ENCODE data around the gene POM121. TPM values are rescaled to one million over a fixed set of nuclear protein-coding genes. Genes with fewer than 3 reads are reported as not detected.
"Not testable (repeated sequence)": the region's sequence is repeated elsewhere in the genome, so short reads cannot be mapped to it uniquely, and the experiment has no call there.

The POM121 gene
- total RNA-seq, 2 donors from 2014 or later, result 19.5 to 41.4 TPM

GRCh38 chr7:72942956-72943355, 18.1 kb downstream of the POM121 start:
- WGBS, result 97% methylated on average over 25 of the region's 25 CpGs
- H3K9me3 ChIP-seq; H3K4me3 ChIP-seq; H3K27ac ChIP-seq; H3K4me1 ChIP-seq (replicated peaks); DNase-seq (ENCODE audit: low spot score); H3K27me3 ChIP-seq (replicated peaks; ENCODE audit: insufficient read depth); intact Hi-C loops (cut with DNase I): not testable (repeated sequence)
- peaks cover 0 to 11% of the 10 kb centered on the region in 2 donors for H3K36me3 ChIP-seq

DNA sequence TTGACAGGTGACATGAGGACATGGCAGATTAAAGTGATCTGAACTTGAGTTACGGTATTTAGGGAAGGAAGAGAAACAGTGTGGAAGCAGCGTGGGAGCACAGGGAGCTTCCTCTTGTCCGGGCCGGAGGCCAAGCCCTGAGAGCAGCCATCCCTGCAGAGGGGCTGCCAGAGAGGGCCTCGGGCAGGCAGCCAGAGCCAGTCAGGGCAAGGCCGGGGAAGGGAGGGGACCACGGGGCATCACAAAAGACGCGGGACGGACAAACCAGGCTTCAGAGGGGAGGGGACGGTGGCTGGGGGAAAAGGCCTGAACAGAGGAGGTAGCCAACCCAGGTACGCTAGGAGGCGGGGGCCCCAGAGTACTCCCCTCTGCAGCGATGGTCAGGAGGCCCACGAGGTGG, 20.0 kb downstream of the POM121 start:
- H3K9me3 ChIP-seq; H3K4me1 ChIP-seq (replicated peaks); DNase-seq (ENCODE audit: low spot score); H3K4me3 ChIP-seq; H3K27me3 ChIP-seq (replicated peaks; ENCODE audit: insufficient read depth); intact Hi-C loops (cut with DNase I); H3K27ac ChIP-seq; H3K36me3 ChIP-seq: not testable (repeated sequence)
- 48% methylated on average over 11 of the region's 15 CpGs for WGBS

DNA sequence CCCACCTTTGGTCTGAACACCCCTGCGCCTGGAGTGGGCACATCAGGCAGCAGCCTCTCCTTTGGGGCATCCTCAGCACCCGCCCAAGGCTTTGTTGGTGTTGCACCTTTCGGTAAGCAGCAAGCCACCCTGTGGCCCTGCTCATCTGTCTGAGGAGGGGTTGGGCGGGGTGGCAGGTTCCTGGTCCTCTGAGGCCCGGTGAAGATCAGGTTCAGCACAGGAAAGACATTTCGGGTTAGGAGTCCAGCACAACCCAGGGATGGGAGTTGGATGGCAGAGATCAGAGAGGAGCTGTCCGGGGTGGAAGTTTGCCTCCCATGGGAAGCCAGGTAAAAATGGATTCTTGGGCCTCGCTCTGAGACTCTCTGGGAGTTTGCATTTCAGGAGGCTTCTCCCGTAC, 20.7 kb downstream of the POM121 start:
- H3K36me3 ChIP-seq; H3K27me3 ChIP-seq (replicated peaks; ENCODE audit: insufficient read depth); DNase-seq (ENCODE audit: low spot score); H3K9me3 ChIP-seq; H3K27ac ChIP-seq; H3K4me1 ChIP-seq (replicated peaks); intact Hi-C loops (cut with DNase I); H3K4me3 ChIP-seq: not testable (repeated sequence)
- WGBS, result 91% methylated on average over 9 of the region's 9 CpGs

DNA sequence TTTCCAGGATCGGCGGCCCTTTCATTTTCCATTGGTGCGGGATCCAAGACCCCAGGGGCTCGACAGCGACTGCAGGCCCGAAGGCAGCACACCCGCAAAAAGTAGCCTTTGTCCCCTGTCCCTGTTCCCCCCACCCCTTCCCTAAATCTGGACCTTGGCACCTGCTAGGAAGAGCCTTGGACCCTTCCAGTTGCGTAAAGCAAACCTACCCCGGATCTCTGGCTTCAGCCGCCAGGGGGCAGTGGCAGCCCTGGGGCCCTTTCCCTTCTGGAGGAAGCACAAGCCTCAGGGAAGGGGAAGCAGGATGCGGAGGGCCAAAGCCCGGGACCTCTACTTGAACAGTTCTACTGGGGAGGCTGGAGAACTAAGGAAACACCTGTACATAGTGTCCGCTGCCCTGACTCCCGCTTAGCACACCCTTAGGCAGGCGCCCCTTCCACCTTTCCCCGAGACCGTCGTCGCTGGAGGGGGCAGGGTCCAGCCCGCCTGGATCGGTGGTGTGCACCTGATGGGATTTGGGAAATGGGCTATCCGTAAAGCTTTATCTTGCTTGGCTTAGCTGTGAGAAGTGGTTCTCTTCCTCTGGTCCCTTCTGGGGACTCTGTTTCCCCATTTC, 21.3 kb downstream of the POM121 start:
- H3K9me3 ChIP-seq; intact Hi-C loops (cut with DNase I); H3K4me3 ChIP-seq; H3K4me1 ChIP-seq (replicated peaks); H3K27ac ChIP-seq; H3K36me3 ChIP-seq; H3K27me3 ChIP-seq (replicated peaks; ENCODE audit: insufficient read depth); DNase-seq (ENCODE audit: low spot score): not testable (repeated sequence)
- 86% methylated on average over 21 of the region's 22 CpGs for WGBS

- H3K4me1 ChIP-seq (replicated peaks); H3K27ac ChIP-seq; DNase-seq (ENCODE audit: low spot score); H3K4me3 ChIP-seq; H3K36me3 ChIP-seq; H3K9me3 ChIP-seq; H3K27me3 ChIP-seq (replicated peaks; ENCODE audit: insufficient read depth); intact Hi-C loops (cut with DNase I): not testable (repeated sequence)
- WGBS, result 73% methylated on average over 16 of the region's 23 CpGs
Measured at GRCh38 chr7:72948714-72949113, 23.8 kb downstream of the POM121 start.

- intact Hi-C loops (cut with DNase I); H3K9me3 ChIP-seq; H3K4me3 ChIP-seq; DNase-seq (ENCODE audit: low spot score); H3K36me3 ChIP-seq; H3K4me1 ChIP-seq (replicated peaks); H3K27me3 ChIP-seq (replicated peaks; ENCODE audit: insufficient read depth); H3K27ac ChIP-seq: not testable (repeated sequence)
- 80% methylated on average over 9 of the region's 9 CpGs for WGBS
Measured at GRCh38 chr7:72949276-72949675, 24.4 kb downstream of the POM121 start.

- H3K27ac ChIP-seq; H3K27me3 ChIP-seq (replicated peaks; ENCODE audit: insufficient read depth); H3K4me1 ChIP-seq (replicated peaks); H3K4me3 ChIP-seq; intact Hi-C loops (cut with DNase I); H3K9me3 ChIP-seq; H3K36me3 ChIP-seq; DNase-seq (ENCODE audit: low spot score): not testable (repeated sequence)
- WGBS, result 91% methylated on average over 2 of the region's 6 CpGs
Measured at GRCh38 chr7:72949686-72950085, 24.8 kb downstream of the POM121 start.

DNA sequence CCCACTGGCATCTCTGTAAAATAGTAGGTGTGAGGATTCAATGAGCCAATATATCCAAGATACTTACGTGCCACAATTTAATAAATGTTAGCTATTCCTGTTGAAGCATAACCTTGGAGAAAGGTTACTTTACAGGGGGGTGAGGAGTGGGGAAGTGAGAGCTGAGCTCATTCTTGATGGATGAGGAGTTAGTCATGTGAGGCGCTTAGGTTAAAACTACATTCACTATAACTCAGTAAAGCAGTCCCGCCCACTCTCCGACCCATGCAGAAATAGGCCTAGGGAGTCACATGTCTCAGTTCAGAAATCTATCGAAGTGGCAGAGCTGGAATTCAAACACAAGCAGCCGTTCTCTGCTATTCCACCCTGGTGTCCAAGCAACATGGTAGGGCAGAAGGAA, 25.5 kb downstream of the POM121 start:
- H3K27ac ChIP-seq; H3K4me1 ChIP-seq (replicated peaks); H3K36me3 ChIP-seq; H3K27me3 ChIP-seq (replicated peaks; ENCODE audit: insufficient read depth); DNase-seq (ENCODE audit: low spot score); H3K4me3 ChIP-seq; H3K9me3 ChIP-seq; intact Hi-C loops (cut with DNase I): not testable (repeated sequence)
- WGBS, result no CpG with 5 or more reads among the region's 6 CpGs

DNA sequence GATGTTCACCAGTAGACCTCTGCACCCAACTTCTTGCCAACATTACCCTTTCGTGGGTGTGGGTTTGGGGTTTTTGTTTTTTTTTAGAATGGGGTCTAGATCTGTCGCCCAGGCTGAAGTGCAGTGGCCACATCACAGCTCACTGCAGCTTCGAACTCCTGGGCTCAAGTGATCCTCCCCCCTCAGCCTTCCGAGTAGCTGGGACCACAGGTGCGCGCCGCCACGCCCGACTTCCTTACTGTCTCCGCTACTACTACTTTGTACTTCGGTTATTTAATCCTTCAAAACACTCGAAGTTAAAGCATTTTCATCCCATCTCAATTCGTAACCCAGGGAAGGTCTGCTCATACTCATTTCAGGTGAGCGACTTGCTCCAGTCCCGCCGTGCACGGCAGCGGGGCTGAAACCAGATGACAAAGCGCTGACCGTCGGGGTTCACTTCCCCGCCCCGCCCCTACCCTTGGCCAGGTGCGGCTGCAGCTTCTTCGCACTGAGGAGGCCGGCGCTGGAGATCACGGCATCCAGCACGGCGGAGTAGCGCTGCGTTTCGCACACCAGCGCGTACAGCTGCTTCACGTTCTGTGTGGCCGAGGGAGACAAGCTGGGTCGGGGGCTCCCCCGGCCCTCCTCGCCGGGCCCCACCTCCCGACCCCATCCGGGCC, 29.1 kb downstream of the POM121 start:
- WGBS, result 0% methylated on average over 1 of the region's 43 CpGs
- H3K9me3 ChIP-seq; H3K36me3 ChIP-seq; H3K27ac ChIP-seq; intact Hi-C loops (cut with DNase I); H3K27me3 ChIP-seq (replicated peaks; ENCODE audit: insufficient read depth); H3K4me1 ChIP-seq (replicated peaks); DNase-seq (ENCODE audit: low spot score): not testable (repeated sequence)
- H3K4me3 ChIP-seq, result peak overlapping the region in 1 of 2 donors; percentile 28

DNA sequence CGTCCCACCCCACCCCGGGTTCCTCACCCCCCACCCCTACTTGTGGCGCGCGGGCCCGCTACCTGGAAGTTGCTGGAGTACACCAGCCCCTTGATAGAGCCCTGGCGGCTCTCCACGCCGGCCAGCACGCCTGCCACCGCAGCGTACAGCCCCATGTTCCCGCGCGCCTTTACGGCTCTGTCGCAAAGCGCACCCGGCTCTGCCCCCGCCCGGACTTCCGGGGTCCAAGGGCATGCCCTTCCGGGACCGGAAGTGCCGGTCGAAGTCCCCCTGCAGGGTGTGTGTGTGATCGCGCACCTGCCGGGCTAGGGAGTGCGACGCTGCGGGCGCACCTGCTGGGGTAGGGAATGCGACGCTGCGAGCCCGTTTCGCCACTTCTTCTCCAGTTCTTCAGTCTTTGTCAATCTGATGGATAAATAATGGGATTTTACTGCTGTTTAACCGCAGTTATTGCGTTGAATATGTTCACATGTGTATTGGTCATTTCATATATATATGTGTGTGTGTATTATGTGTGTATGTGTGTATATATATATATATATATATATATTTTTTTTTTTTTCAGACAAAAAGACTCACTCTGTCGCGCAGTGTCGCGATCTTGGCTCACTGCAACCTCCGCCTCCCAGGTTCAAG, 29.8 kb downstream of the POM121 start:
- H3K36me3 ChIP-seq; H3K27ac ChIP-seq; DNase-seq (ENCODE audit: low spot score); H3K9me3 ChIP-seq; H3K4me1 ChIP-seq (replicated peaks); H3K27me3 ChIP-seq (replicated peaks; ENCODE audit: insufficient read depth); intact Hi-C loops (cut with DNase I): not testable (repeated sequence)
- WGBS, result 0% methylated on average over 2 of the region's 45 CpGs
- H3K4me3 ChIP-seq, result peak overlapping the region in 1 of 2 donors; percentile 28

DNA sequence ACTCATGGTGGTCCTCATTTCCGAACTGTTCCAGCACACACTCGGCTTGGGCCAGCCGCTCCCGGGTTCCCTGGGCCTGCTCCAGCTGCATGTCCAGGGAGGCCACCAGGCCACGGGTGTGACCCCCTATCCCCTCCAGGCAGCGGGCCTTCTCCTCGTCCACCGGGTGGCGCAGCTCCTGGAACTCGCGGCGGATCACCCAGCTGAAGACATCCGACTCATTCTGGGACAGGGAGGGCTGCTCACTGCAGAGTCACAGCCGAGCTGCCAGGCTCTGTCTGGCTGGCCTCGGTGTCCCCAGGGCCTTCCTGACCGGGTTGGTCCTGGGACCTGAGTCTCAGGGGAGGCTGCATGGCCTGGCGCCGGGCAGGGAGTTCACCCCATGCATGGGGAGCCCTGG, 35.1 kb downstream of the POM121 start:
- H3K36me3 ChIP-seq; DNase-seq (ENCODE audit: low spot score); H3K4me1 ChIP-seq (replicated peaks); intact Hi-C loops (cut with DNase I); H3K9me3 ChIP-seq; H3K27ac ChIP-seq; H3K27me3 ChIP-seq (replicated peaks; ENCODE audit: insufficient read depth); H3K4me3 ChIP-seq: not testable (repeated sequence)
- WGBS, result 64% methylated on average over 5 of the region's 18 CpGs

- intact Hi-C loops (cut with DNase I); H3K9me3 ChIP-seq; DNase-seq (ENCODE audit: low spot score); H3K4me3 ChIP-seq; H3K36me3 ChIP-seq; H3K27me3 ChIP-seq (replicated peaks; ENCODE audit: insufficient read depth); H3K4me1 ChIP-seq (replicated peaks); H3K27ac ChIP-seq: not testable (repeated sequence)
- no CpG with 5 or more reads among the region's 20 CpGs for WGBS
Measured at GRCh38 chr7:72960626-72961345, 35.9 kb downstream of the POM121 start.

Data from prostate gland (tissue), 2 donors.